Measurements from ENCODE around the gene SEMA5B. TPM values are rescaled to one million over a fixed set of nuclear protein-coding genes. Genes with fewer than 3 reads are reported as not detected.

The SEMA5B gene
- total and polyA plus RNA-seq, 12 donors = 0.35 to 4.3 (median 1.8) TPM

DNA sequence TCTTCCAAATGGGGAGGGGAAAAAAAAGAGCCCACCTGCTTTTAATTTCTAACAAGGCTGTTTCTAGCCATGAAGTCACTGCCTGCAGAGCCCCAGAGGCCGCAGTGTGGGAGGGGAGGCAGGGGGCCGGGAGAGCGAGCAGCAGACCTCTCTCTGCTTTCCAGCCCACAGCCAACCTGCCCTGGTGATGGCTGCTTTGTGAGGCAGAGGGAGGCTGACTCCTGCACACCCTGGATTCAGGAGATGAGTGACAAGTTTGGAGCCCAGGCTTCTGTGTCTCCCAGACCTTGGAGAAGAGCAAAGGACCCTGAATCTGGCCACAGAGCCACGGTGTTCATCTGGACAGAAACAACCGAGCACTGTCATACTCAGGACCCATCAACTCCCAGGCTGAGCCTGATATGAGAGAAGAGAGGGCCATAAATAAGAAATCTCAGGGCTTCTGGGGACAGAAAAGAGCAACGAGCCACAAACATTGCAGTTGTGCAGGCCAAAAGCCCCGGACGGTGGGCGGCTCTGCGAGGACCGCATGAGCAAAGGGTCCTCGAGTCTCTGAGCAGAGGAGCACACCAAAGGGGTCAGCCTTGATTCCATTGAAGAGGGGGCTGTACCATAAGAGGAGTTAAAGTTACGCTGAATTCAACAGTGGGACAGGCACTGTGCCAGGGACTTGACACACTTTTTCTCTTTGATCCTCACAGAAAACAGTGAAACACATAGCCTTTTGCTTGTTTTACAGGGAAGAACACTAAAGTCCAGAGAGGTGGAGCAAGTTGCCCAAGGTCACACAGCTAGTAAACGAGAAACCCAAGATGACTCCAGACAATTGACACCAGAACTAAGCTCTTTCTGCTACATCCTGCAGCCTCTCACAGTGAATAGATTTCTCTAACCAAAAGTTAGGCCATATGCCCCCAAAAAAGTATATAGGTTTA, 97.2 kb downstream of the SEMA5B start:
- no peak for DNase-seq
- Histone ChIP-seq H3K4me3 (no peak overlapping the region), H3K4me1 (replicated peaks in 1 of 2) (peaks cover 0 to 5% of the 10 kb centered on the region in 2 donors), H3K36me3 (replicated peaks in 1 of 2) (no peaks in the 10 kb centered on the region), H3K9me3 (replicated peaks in 1 of 3) (no peaks in the 10 kb centered on the region), H3K27me3 (no peaks in the 10 kb centered on the region), H3K27ac (no peak overlapping the region)
- WGBS, 4 donors = 53 to 61% (median 59%) methylated on average over 13 to 14 of the region's 14 CpGs
- intact Hi-C loops (cut with DNase I) = no loop called here
- no peak for TF ChIP-seq POLR2A (IDR thresholded peaks at IDR 0.05)

DNA sequence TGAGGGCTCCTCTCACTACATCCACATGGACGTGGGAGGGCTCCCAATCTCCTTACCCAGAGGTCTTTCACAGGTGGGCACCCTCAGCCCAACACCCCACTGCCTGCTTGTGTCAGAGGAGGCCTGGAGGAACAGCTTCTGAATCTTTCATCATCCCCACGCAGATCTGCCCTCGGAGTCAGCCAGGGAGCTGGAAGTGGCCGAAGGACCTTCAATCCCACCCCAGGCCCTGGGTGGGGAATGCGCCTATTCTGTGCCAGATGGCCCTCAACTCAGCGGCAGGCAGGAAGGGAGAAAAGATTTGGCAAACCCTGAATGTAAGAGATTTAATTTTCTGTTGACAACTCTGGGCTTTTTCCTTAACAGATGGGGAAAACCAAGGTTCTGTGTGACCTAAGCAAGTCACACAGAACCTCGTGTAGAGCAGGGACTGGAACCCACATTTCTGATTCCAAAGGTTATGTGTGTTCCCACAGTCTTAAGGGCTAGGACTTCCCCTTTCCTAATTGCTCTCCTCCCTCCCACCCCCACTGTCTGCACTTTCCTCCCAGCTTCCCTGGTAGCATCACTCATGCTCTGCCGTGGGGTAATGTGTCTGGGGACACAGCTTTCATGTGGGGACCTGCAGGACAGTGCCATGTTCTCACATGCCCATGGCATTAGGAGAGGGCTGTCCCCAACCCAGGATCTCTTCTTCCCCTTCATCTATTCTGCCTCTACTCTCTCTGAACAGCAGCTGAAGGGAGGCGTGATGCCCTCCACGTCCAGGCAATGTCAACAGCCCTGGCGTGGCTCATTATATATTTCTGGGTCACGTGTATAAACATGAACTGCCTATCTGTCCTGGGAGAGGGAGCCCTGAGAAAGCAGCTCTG, 98.1 kb downstream of the SEMA5B start:
- Histone ChIP-seq H3K4me3 (no peak overlapping the region), H3K27me3 (no peaks in the 10 kb centered on the region), H3K36me3 (replicated peaks in 1 of 2) (no peaks in the 10 kb centered on the region), H3K9me3 (replicated peaks in 1 of 3) (no peaks in the 10 kb centered on the region), H3K27ac (peak overlapping the region in 1 of 5 donors; percentile 10), H3K4me1 (replicated peaks in 1 of 2) (peaks cover 0 to 5% of the 10 kb centered on the region in 2 donors)
- intact Hi-C loops (cut with DNase I) = no loop called here
- 57 to 71% (median 66%) methylated on average over 8 to 12 of the region's 12 CpGs for WGBS, 4 donors
- no peak for DNase-seq
- TF ChIP-seq POLR2A (IDR thresholded peaks at IDR 0.05) = no peak
- TF ChIP-seq, protein P1, sequence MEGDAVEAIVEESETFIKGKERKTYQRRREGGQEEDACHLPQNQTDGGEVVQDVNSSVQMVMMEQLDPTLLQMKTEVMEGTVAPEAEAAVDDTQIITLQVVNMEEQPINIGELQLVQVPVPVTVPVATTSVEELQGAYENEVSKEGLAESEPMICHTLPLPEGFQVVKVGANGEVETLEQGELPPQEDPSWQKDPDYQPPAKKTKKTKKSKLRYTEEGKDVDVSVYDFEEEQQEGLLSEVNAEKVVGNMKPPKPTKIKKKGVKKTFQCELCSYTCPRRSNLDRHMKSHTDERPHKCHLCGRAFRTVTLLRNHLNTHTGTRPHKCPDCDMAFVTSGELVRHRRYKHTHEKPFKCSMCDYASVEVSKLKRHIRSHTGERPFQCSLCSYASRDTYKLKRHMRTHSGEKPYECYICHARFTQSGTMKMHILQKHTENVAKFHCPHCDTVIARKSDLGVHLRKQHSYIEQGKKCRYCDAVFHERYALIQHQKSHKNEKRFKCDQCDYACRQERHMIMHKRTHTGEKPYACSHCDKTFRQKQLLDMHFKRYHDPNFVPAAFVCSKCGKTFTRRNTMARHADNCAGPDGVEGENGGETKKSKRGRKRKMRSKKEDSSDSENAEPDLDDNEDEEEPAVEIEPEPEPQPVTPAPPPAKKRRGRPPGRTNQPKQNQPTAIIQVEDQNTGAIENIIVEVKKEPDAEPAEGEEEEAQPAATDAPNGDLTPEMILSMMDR (IDR thresholded peaks at IDR 0.05) = no peak

DNA sequence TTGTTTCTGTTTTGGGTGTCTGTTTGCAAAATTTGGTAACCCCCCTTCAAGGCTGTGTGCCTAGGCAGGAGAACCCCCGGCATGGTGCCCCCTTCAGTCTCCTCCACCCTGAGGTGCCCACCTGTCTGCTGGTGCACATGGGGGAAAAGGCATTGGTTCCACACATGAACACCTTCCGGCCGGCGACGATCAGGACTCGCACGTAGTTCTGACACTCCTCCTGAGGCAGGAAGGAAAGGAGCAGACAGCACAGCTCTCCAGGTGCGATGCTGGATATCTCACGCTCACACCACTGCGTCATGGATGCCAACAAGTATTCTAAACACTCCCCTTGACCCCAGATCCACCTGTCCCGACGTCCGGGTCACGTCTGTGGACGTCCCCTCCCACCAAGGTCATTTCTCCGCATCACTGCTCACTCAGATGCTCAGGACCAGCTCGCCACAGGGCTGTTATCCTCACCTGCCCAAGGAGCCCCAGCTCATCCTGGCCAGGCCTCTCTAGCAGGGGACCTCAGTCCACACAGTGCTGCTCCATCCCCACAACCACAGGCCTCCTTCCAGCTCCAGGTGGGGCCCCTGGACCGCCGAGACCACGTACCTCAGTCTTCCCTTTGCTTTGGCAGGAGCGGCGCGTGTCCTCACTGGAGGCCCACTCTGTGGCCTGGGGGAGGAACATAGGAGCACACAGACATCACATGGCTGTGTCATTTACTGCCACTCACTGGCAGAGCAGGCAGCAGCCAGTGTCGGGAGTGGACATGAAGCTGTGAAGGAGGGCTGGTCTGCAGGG, 99.0 kb downstream of the SEMA5B start:
- H3K4me1 ChIP-seq (replicated peaks in 1 of 2) = peaks cover 0 to 5% of the 10 kb centered on the region in 2 donors
- H3K27me3 ChIP-seq = no peaks in the 10 kb centered on the region
- intact Hi-C loops (cut with DNase I) = no loop called here
- H3K27ac ChIP-seq = no peak overlapping the region
- no peaks in the 10 kb centered on the region for H3K9me3 ChIP-seq (replicated peaks in 1 of 3)
- TF ChIP-seq, protein P1 (IDR thresholded peaks at IDR 0.05) = no peak
- no peak for TF ChIP-seq POLR2A (IDR thresholded peaks at IDR 0.05)
- WGBS, 4 donors = 84 to 89% (median 86%) methylated on average over 15 to 24 of the region's 24 CpGs
- no peak for DNase-seq
- H3K36me3 ChIP-seq (replicated peaks in 1 of 2) = no peaks in the 10 kb centered on the region
- no peak overlapping the region for H3K4me3 ChIP-seq

DNA sequence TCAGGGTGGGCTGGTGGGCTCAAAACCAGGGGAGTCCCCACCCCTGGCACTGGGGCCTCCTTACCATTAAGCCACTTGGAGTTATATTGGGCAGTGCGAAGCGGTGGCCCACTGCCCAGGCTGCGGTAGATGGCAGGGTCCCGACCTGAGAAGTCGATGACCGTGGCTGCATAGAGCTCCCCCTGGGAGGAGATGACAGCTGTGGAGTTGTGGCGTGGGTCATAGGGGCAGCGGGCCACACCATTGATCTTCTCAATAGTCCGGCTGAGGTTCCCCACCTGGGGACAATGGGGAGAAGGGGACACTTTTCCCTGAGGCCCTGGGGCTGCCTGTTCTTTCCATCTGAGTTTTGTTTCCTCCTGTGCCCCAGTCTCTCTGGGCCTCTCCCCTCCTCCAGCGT, 99.8 kb downstream of the SEMA5B start:
- Histone ChIP-seq H3K4me1 (replicated peaks in 1 of 2) (peaks cover 0 to 5% of the 10 kb centered on the region in 2 donors), H3K36me3 (replicated peaks in 1 of 2) (no peaks in the 10 kb centered on the region), H3K4me3 (no peak overlapping the region), H3K27me3 (no peaks in the 10 kb centered on the region), H3K9me3 (replicated peaks in 1 of 3) (no peaks in the 10 kb centered on the region), H3K27ac (no peak overlapping the region)
- 85 to 96% (median 93%) methylated on average over 4 to 10 of the region's 10 CpGs for WGBS, 4 donors
- no peak for DNase-seq
- no peak for TF ChIP-seq POLR2A (IDR thresholded peaks at IDR 0.05)
- TF ChIP-seq, protein P1 (IDR thresholded peaks at IDR 0.05) = no peak
- intact Hi-C loops (cut with DNase I) = no loop called here
